Measurements from ENCODE around the gene RECK.
"Not testable (repeated sequence)": the region's sequence is repeated elsewhere in the genome, so short reads cannot be mapped to it uniquely, and the experiment has no call there.

RECK gene

GRCh38 chr9:36036780-36037548, at the start of gene RECK:
TSS of gene RECK (plus strand) at chr9:36036913. CDS start at chr9:36036999, 86 bp downstream.
- FAIRE-seq (peak; percentile 81), DNase-seq (ENCODE audit: insufficient read length, low spot score) (peak; percentile 74)

GRCh38 chr9:35990155-35990554, 46.6 kb upstream of the RECK start:
- DNase-seq (ENCODE audit: insufficient read length, low spot score) (no peak), FAIRE-seq (no peak)

GRCh38 chr9:35993136-35993535, 43.6 kb upstream of the RECK start:
- not testable (repeated sequence) for DNase-seq (ENCODE audit: insufficient read length, low spot score); FAIRE-seq

- FAIRE-seq, result no peak
These were observed 42.6 kb upstream of the RECK start for GRCh38 chr9:35993976-35994720.

GRCh38 chr9:35994959-35995358, 41.8 kb upstream of the RECK start:
- DNase-seq (ENCODE audit: insufficient read length, low spot score) (no peak), FAIRE-seq (no peak)

More at GRCh38 chr9:35993976-35994720, 42.6 kb upstream of the RECK start:
- DNase-seq (ENCODE audit: insufficient read length, low spot score), result no peak

GRCh38 chr9:35996358-35996970, 40.2 kb upstream of the RECK start:
- FAIRE-seq (no peak), DNase-seq (ENCODE audit: insufficient read length, low spot score) (no peak)

- not testable (repeated sequence) for DNase-seq (ENCODE audit: insufficient read length, low spot score); FAIRE-seq
These were observed 39.7 kb upstream of the RECK start for GRCh38 chr9:35997016-35997415.

GRCh38 chr9:35998333-35998732, 38.4 kb upstream of the RECK start:
- FAIRE-seq (no peak), DNase-seq (ENCODE audit: insufficient read length, low spot score) (no peak)

- DNase-seq (ENCODE audit: insufficient read length, low spot score) (no peak), FAIRE-seq (no peak)
These were observed 30.8 kb upstream of the RECK start for GRCh38 chr9:36005891-36006290.

GRCh38 chr9:36006549-36007315, 30.0 kb upstream of the RECK start:
- DNase-seq (ENCODE audit: insufficient read length, low spot score), result no peak
- FAIRE-seq, result no peak

GRCh38 chr9:36007316-36007708, 29.4 kb upstream of the RECK start:
- peak; percentile 88 for FAIRE-seq

GRCh38 chr9:36007852-36008251, 28.9 kb upstream of the RECK start:
- FAIRE-seq (no peak), DNase-seq (ENCODE audit: insufficient read length, low spot score) (no peak)

More at GRCh38 chr9:36007316-36007708, 29.4 kb upstream of the RECK start:
- DNase-seq (ENCODE audit: insufficient read length, low spot score), result peak; percentile 6

GRCh38 chr9:36008774-36009300, 27.9 kb upstream of the RECK start:
- FAIRE-seq (peak; percentile 65), DNase-seq (ENCODE audit: insufficient read length, low spot score) (peak; percentile 44)

- FAIRE-seq, result no peak
- DNase-seq (ENCODE audit: insufficient read length, low spot score), result no peak
These were observed 25.3 kb upstream of the RECK start for GRCh38 chr9:36011379-36011778.

GRCh38 chr9:36017278-36017677, 19.4 kb upstream of the RECK start:
- DNase-seq (ENCODE audit: insufficient read length, low spot score) (no peak), FAIRE-seq (no peak)

- FAIRE-seq, result no peak
These were observed 18.6 kb upstream of the RECK start for GRCh38 chr9:36018129-36018528.

GRCh38 chr9:36018891-36019720, 17.6 kb upstream of the RECK start:
- no peak for DNase-seq (ENCODE audit: insufficient read length, low spot score)
- FAIRE-seq, result no peak

More at GRCh38 chr9:36018129-36018528, 18.6 kb upstream of the RECK start:
- DNase-seq (ENCODE audit: insufficient read length, low spot score), result no peak

- peak; percentile 8 for FAIRE-seq
These were observed 14.7 kb upstream of the RECK start for GRCh38 chr9:36021968-36022367.

GRCh38 chr9:36023260-36024048, 13.3 kb upstream of the RECK start:
- DNase-seq (ENCODE audit: insufficient read length, low spot score), result peak; percentile 30

More at GRCh38 chr9:36021968-36022367, 14.7 kb upstream of the RECK start:
- DNase-seq (ENCODE audit: insufficient read length, low spot score), result no peak

More at GRCh38 chr9:36023260-36024048, 13.3 kb upstream of the RECK start:
- FAIRE-seq, result peak; percentile 97
